ENCODE measurements around the gene NCLN. TPM values are rescaled to one million over a fixed set of nuclear protein-coding genes. Genes with fewer than 3 reads are reported as not detected.
"Not testable (repeated sequence)": the region's sequence is repeated elsewhere in the genome, so short reads cannot be mapped to it uniquely, and the experiment has no call there.

NCLN gene
- total and polyA plus RNA-seq, 8 donors, result 16.7 to 381 (median 50.4) TPM

GRCh38 chr19:3213159-3213558, 27.4 kb downstream of the NCLN start:
- no peak for DNase-seq
- no peaks in the 10 kb centered on the region for H3K4me1 ChIP-seq
- H3K27ac ChIP-seq, result no peak overlapping the region
- no peaks in the 10 kb centered on the region for H3K27me3 ChIP-seq
- 91 to 96% (median 93%) methylated on average over 7 of the region's 7 CpGs for WGBS, 5 donors
- H3K36me3 ChIP-seq, result peaks cover 0 to 12% (median 11%) of the 10 kb centered on the region in 4 donors
- intact Hi-C loops (cut with DNase I; ENCODE audit: low total_unique reads), result no loop called here
- H3K4me3 ChIP-seq, result no peak overlapping the region
- no peak for TF ChIP-seq CTCF (IDR thresholded peaks at IDR 0.05)
- no peak for TF ChIP-seq POLR2AphosphoS5 (IDR thresholded peaks at IDR 0.05)
- TF ChIP-seq EP300 (IDR thresholded peaks at IDR 0.05), result no peak
- TF ChIP-seq POLR2A (IDR thresholded peaks at IDR 0.05), result no peak
- H3K9me3 ChIP-seq, result no peaks in the 10 kb centered on the region

DNA sequence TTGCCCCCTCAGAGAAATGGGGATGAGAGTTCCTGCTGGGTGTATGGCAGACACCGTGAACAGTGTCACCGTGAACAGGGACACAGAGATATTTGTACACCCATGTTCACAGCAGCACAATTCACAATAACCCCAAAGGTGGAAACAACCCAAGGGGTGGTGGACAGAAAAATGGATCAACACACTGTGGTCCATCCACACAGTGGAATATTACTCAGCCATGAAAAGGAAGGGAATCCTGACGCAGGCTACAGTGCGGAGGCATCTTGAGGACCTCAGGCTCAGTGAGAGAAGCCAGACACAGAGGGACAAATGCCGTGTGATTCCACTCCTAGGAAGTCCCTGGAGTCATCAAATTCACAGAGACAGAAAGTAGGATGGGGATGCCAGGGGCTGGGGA, 31.1 kb downstream of the NCLN start:
- Histone ChIP-seq H3K27me3 (peaks cover 0 to 9% (median 3%) of the 10 kb centered on the region in 3 donors), H3K4me1 (no peaks in the 10 kb centered on the region), H3K4me3 (no peak overlapping the region), H3K27ac (no peak overlapping the region), H3K9me3 (no peaks in the 10 kb centered on the region), H3K36me3 (no peaks in the 10 kb centered on the region)
- 89 to 100% (median 96%) methylated on average over 5 of the region's 5 CpGs for WGBS, 5 donors
- intact Hi-C loops (cut with DNase I; ENCODE audit: low total_unique reads), result no loop called here
- TF ChIP-seq EP300 (IDR thresholded peaks at IDR 0.05) (no peak), POLR2AphosphoS5 (IDR thresholded peaks at IDR 0.05) (no peak), POLR2A (IDR thresholded peaks at IDR 0.05) (no peak), CTCF (IDR thresholded peaks at IDR 0.05) (no peak)
- no peak for DNase-seq

- WGBS, 5 donors, result 64 to 81% (median 78%) methylated on average over 12 of the region's 12 CpGs
- Histone ChIP-seq H3K27me3 (peaks cover 6 to 45% (median 28%) of the 10 kb centered on the region in 3 donors), H3K4me3 (no peak overlapping the region), H3K27ac (no peak overlapping the region), H3K36me3 (no peaks in the 10 kb centered on the region), H3K4me1 (peaks cover 4 to 13% (median 7%) of the 10 kb centered on the region in 4 donors), H3K9me3 (no peaks in the 10 kb centered on the region)
- no peak for DNase-seq
- intact Hi-C loops (cut with DNase I; ENCODE audit: low total_unique reads), result no loop called here
- no peak for TF ChIP-seq POLR2A (IDR thresholded peaks at IDR 0.05)
- TF ChIP-seq EP300 (IDR thresholded peaks at IDR 0.05), result no peak
- TF ChIP-seq CTCF (IDR thresholded peaks at IDR 0.05), result no peak
- TF ChIP-seq POLR2AphosphoS5 (IDR thresholded peaks at IDR 0.05), result no peak
Measured at GRCh38 chr19:3220576-3220975, 34.8 kb downstream of the NCLN start.

GRCh38 chr19:3221576-3221975, 35.8 kb downstream of the NCLN start:
- intact Hi-C loops (cut with DNase I; ENCODE audit: low total_unique reads); H3K4me3 ChIP-seq; H3K36me3 ChIP-seq; H3K9me3 ChIP-seq; H3K27ac ChIP-seq; DNase-seq: not testable (repeated sequence)
- peaks cover 4 to 13% (median 8%) of the 10 kb centered on the region in 4 donors for H3K4me1 ChIP-seq
- H3K27me3 ChIP-seq, result peaks cover 6 to 55% (median 38%) of the 10 kb centered on the region in 3 donors
- WGBS, 5 donors, result 67 to 96% (median 85%) methylated on average over 5 of the region's 5 CpGs

DNA sequence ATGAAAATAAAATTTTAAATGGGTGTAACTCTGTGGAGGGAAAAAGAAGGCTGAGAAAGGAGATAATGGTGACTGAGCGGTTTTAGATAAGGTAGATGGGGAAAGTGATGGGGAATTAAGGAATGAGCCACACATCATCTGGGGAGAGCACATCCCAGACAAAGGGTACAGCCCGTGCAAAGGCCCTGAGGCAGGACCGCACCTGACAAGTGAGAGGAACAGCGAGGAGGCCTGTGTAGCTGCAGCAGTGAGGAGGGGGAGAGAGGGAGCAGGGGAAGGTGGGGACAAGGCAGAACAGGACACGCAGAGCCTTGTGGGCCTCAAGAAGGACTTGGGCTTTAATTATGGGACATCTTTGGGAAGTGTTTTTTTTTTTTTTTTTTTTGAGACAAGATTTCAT, 37.0 kb downstream of the NCLN start:
- H3K27me3 ChIP-seq, result peaks cover 6 to 67% (median 45%) of the 10 kb centered on the region in 3 donors
- H3K4me3 ChIP-seq, result no peak overlapping the region
- H3K4me1 ChIP-seq, result peaks cover 4 to 13% (median 8%) of the 10 kb centered on the region in 4 donors
- no peaks in the 10 kb centered on the region for H3K9me3 ChIP-seq
- H3K27ac ChIP-seq, result no peak overlapping the region
- H3K36me3 ChIP-seq, result no peaks in the 10 kb centered on the region
- WGBS, 5 donors, result 82 to 92% (median 90%) methylated on average over 5 of the region's 5 CpGs
- no peak for TF ChIP-seq POLR2A (IDR thresholded peaks at IDR 0.05)
- TF ChIP-seq EP300 (IDR thresholded peaks at IDR 0.05), result no peak
- no peak for TF ChIP-seq CTCF (IDR thresholded peaks at IDR 0.05)
- no peak for TF ChIP-seq POLR2AphosphoS5 (IDR thresholded peaks at IDR 0.05)
- DNase-seq, result no peak
- intact Hi-C loops (cut with DNase I; ENCODE audit: low total_unique reads), result no loop called here

All from stomach (tissue), 9 donors.